Mammary epithelial cell (primary cell): Measurements from ENCODE around the gene PDE9A.

Experiments
- CTCF ChIP-seq, 2 donors: IDR thresholded peaks in 1 of 2; conservative IDR thresholded peaks in 1 of 2; 2 replicates each; pipeline ENCODE4 v1.5.1; 2011 to 2012; ENCODE audit warnings: inconsistent platforms in 2 of 2, low read length in 2 of 2, mild to moderate bottlenecking in 2 of 2, control low read depth in 1 of 2, low read depth in 1 of 2; ENCODE audit not compliant: insufficient read depth in 1 of 2; ENCODE audit errors: extremely low read depth in 1 of 2
- EZH2 ChIP-seq: IDR thresholded peaks from 2 replicates; pipeline ENCODE4 v1.6.1; 2012; ENCODE audit warnings: low read length, inconsistent platforms, borderline replicate concordance

- TF ChIP-seq EZH2 (no peak), CTCF (conservative IDR thresholded peaks at IDR 0.05 in 1 of 2, IDR thresholded peaks at IDR 0.05 in 1 of 2; ENCODE audit: extremely low read depth in 1 of 2, insufficient read depth in 1 of 2, low read depth in 1 of 2, low read length in 2 of 2) (no peak)
These were observed 3.5 kb downstream of the PDE9A start for GRCh38 chr21:42656872-42657271.
